GM18517 (cell line): ENCODE data around the gene CD8A.
"Not testable (repeated sequence)": the region's sequence is repeated elsewhere in the genome, so short reads cannot be mapped to it uniquely, and the experiment has no call there.

Experiments used
- ATAC-seq: cut with Tn5 transposase; IDR thresholded peaks from one replicate; pipeline ENCODE4 v1.9.1; 2021; ENCODE audit warnings: mild to moderate bottlenecking, moderate library complexity; ENCODE audit not compliant: unreplicated experiment

The CD8A gene

GRCh38 chr2:86741889-86742498 lies 48.7 kb downstream of the CD8A start:
- not testable (repeated sequence) for ATAC-seq

GRCh38 chr2:86739889-86740288 lies 50.8 kb downstream of the CD8A start:
- ATAC-seq, result not testable (repeated sequence)

GRCh38 chr2:86739485-86739884 lies 51.2 kb downstream of the CD8A start:
- not testable (repeated sequence) for ATAC-seq

GRCh38 chr2:86734896-86735295 lies 55.8 kb downstream of the CD8A start:
- not testable (repeated sequence) for ATAC-seq
